ENCODE results near the gene LCE3A.

DNA sequence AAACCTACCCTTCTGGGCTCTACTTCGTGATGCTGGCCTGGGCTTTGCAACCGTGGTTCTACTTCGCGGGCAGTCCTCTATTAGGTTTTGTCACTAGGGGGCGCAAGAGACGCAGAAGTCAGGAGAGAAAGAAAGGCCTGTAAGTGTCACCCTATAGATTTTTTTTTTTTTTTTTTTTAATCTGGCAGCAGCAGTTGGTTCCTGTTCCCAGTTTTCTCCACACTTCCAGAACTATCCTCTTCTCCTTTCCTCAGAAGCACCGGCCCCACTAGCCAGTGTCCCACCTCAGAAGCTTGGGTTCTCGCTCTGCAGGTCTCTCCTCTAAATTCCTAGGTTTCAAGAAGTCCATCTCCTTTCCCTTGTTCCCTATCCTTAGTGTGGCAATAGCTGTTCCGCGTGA is 31.2 kb upstream of the LCE3A start:
- no peak for TF ChIP-seq TARDBP (IDR thresholded peaks at IDR 0.05)
- TF ChIP-seq BHLHE40 (IDR thresholded peaks at IDR 0.05; ENCODE audit: borderline replicate concordance): no peak
- no peak for TF ChIP-seq SP1 (IDR thresholded peaks at IDR 0.05)
- TF ChIP-seq CTBP1 (IDR thresholded peaks at IDR 0.05; ENCODE audit: borderline replicate concordance): no peak
- TF ChIP-seq LEF1 (IDR thresholded peaks at IDR 0.05; ENCODE audit: borderline replicate concordance): no peak
- TF ChIP-seq, protein P1, sequence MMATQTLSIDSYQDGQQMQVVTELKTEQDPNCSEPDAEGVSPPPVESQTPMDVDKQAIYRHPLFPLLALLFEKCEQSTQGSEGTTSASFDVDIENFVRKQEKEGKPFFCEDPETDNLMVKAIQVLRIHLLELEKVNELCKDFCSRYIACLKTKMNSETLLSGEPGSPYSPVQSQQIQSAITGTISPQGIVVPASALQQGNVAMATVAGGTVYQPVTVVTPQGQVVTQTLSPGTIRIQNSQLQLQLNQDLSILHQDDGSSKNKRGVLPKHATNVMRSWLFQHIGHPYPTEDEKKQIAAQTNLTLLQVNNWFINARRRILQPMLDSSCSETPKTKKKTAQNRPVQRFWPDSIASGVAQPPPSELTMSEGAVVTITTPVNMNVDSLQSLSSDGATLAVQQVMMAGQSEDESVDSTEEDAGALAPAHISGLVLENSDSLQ (IDR thresholded peaks at IDR 0.05): no peak
- TF ChIP-seq FOXA1 (IDR thresholded peaks at IDR 0.05): no peak

Data from HEK293T (cell line).